Measurements from ENCODE around the gene SNRPA.
"Not testable (repeated sequence)": the region's sequence is repeated elsewhere in the genome, so short reads cannot be mapped to it uniquely, and the experiment has no call there.

SNRPA gene

DNA sequence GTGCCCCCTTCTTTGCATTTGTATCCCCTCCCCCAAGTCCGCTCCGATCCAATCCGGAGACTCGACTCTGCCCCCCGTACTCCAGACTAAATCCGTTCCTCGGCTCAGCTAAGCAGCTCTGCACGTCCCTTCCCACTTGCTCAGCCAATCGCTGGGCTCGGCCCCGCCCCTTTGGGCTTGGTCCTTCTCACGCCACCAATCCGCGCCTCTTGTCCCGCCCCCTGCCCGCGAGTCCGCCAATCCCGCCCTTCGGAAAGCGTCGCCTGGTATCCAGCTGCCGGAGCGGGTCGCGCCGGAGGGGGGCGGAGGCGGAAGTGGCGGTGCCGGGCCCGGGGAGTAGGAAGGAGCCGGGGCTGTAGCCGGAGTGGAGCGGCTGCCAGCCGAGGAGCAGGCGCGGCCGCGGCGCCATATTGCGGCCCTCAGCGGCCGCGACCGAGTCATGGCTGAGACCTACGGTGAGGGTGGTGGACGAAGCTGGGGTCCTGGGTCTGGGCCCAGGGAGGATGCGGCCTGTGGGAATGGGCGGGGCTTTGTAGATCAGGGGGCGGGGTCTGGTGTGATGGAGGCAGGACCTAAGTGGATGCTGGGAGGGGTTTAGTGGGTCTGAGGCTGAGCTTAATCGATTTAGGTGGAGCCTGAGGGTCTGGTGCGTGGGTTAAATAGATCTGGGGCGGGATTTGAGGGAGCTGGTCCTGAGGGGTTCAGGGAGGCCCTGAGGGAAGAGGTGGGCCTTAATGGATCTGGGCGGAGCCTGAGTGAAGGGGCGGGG, 27.1 kb downstream of the SNRPA start, which contains the start of gene RAB4B:
RAB4B (plus strand) TSS at position 311 of the 769 bp plus-strand sequence; CDS start at position 440, 129 bp downstream.
- DNase-seq = peak; percentile 100

DNA sequence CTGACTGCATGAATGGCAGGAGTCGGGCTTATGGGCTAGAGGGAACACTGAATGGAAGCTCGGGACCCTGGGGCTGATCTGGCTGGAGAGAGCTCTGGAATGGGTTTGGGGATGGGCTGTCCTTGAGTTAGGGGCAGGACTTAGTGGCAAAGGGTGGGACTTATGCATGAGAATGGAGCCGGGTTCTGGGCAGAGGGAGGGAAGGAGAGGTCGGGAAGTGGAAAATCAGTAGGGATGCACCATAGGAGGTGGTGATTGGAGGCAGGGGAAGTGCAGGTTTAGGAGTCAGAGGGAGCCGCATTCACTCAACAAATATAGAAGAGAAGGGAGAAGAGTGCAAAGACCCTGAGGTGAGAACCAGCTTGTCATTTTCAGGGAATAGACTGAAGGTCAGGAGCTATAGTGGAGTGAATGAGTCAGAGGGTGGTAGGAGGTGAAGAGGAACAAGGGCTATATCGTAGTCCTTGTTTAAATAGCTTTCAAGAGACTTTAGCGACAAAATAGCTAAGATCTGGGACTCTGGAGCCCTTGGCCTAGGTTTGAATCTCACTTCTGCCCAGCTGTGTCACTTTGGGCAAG, 27.8 kb downstream of the SNRPA start:
- DNase-seq = no peak

DNA sequence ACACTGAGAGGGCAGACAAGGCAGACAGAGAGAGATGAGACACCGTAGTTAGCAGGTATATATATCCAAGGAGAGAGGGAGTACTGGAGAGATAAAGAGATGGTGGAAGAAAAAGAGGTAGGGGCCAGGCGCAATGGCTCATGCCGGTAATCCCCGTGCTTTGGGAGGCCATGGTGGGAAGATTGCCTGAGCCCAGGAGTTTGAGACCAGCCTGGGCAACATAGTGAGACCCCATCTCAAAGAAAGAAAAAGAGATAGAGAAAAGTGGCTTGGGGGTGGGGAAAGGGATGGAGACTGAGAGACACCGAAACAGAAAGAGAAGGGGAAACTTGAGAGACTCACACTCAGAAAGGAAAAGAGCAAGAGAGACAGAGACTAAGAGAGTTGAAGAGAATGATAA, 29.6 kb downstream of the SNRPA start:
- no peak for DNase-seq

DNA sequence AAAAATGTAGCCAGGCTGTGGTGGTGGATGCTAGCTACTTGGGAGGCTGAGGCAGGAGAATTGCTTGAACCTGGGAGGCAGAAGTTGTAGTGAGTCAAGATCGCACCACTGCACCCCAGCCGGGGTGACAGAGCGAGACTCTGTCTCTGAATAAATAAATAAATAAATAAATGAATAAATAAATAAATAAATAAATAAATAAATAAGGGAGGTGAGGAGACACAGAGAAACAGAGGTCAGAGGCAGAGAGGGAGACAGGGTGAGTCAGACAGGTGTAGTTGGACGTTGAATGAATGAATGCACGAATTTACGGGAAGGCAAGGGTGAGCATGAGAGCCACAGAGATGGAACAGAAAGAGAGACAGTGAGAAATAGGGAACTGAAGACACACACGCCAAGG, 30.1 kb downstream of the SNRPA start:
- no peak for DNase-seq

DNA sequence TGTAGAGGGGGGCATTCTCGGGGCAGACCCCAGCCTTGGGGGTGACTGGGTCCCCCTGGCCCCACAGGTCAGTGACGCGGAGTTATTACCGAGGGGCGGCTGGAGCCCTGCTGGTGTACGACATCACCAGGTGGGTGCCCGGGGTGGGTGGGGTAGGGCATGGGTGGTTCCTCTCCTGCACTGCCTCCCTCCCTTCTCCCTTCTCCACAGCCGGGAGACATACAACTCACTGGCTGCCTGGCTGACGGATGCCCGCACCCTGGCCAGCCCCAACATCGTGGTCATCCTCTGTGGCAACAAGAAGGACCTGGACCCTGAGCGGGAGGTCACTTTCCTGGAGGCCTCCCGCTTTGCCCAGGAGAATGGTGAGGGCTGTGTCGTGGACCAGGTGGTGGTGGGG, 32.7 kb downstream of the SNRPA start:
- no peak for DNase-seq

DNA sequence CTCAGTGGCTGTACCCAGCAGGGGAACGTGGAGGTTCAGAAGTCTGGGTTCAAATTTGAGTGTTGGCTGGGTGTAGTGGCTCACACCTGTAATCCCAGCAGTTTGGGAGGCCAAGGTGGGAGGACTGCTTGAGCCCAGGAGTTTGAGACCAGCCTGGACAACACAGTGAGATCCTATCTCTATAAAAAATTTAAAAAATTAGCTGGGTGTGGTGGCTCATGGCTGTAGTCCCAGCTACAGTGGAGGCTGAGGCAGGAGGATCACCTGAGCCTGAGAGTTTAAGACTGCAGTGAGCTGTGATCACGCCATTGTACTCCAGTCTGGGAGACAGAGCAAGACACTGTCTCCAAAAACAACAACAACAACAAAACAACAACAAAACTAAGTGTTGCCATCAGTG, 33.1 kb downstream of the SNRPA start:
- DNase-seq = not testable (repeated sequence)

DNA sequence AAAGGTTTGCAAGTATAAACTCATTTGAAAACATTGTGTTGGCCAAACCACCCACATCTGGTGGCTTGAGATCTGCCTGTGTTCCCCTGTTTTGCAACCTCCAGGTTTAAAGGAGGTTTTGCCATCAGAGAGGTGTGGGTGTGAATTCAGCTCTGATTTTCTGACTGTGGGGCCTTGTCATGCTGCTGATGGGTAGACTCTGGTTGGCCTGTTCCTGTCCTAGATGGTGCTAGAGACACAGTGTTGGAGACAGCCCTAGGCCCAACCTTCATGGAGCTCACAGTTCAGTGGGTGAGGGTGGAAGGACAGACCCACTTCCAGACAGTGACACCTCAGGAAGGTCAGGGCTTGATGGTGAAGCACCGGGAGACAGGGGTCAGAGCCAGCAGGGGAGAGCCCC, 34.5 kb downstream of the SNRPA start:
- no peak for DNase-seq

DNA sequence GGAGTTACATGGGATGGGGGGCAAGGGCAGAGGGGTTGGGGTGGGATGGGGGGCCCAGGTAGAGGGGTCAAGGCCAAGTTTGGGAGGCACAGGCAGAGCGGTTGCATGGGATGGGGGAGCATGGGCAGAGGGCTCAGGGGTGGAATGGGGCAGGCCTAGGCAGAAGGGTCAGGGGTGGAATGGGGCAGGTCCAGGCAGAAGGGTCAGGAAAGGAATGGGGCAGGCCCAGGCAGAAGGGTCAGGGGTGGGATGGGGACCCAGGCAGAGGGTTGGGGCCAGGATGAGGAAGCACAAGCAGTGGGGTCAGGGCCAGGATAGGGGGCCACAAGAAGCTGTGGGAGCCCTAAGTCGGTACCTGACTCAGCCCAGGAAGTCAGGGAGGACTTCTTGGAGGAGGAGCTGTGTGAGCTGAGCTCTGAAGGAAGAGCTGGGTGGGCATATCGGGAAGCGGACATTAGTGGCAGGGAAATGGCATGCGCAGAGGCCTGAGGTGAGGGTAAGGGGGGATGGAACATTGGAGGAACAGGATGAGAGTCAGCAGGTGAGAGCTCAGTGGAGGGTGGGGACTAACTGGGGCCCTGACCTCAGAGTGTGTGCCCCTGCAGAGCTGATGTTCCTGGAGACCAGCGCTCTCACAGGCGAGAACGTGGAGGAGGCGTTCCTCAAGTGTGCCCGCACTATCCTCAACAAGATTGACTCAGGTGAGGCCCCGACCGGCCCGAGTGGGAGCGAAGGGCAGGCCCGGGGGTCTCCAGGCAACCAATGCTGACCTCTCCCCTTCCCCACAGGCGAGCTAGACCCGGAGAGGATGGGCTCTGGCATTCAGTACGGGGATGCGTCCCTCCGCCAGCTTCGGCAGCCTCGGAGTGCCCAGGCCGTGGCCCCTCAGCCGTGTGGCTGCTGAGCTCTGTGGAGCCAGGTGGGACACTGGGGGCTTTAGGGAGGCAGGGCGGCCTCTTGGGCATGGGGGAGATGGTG, 35.3 kb downstream of the SNRPA start:
- DNase-seq = no peak

DNA sequence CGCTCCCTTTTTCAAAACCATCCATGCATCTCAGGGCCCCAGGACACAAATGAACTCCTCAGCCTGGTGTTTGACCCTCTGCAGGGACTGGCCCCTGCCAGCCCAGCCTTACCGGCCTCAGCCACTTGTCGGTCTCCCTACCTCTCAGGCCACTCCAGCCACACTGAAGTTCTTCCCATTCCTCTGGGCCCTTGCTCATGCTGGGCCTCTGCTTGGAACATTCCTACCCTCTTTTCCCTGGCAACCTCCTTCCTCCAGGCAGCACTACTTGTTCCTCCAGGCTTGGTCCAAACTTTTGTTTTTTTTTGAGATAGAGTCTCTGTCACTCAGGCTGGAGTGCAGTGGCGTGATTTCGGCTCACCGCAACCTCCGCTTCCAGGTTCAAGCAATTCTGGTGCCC, 40.3 kb downstream of the SNRPA start:
- DNase-seq = no peak

DNA sequence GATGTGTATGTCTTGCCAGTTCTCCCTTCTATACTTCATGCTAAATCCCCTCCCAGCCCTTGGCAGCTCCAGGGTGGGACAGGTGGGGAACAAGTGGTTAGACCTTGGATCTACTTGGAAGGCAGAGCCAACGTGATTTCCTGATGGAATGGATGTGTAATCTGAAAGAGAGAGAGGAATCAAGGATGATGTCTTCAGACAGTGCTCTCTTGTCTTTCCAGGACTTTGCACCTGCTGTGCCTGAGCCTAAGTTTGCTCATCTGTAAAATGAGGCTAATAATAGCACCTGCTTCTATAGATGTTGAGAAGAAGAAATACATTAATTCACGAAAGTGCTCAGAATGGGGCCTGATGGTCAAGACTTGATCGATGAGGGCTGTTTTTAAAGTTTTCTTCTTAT, 41.0 kb downstream of the SNRPA start:
- DNase-seq = no peak

DNA sequence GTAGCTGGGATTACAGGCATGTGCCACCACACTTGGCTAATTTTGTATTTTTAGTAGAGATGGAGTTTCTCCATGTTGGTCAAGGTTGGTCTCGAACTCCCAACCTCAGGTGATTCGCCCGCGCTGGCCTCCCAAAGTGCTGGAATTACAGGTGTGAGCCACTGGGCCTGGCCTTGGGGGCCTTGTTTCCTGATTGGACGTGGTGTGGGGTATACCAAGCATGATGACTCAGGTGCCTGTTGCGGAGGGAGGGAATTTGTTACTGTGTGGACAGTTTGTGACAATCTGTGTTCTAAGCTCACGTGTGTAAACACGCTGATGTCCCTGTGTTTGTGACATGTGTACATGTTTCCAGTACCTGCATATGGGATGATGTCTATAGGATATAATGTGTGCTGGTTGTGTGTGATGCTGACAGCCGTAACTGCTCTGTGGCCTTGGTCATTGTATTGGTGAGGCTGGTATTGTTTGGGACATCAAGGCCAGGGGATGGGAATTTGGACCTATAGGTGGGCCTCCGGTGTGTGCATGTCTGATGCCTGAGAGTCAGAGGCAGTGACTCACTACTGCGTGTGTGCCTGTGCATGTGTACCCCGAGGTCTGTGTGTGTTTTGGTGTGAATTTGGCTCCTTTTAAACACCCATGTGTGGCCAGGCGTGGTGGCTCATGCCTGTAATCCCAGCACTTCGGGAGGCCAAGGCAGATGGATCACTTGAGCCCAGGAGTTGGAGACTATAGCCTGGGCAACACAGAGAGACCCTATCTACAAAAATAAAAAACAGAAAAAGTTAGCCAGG, 46.4 kb downstream of the SNRPA start:
- DNase-seq = no peak

DNA sequence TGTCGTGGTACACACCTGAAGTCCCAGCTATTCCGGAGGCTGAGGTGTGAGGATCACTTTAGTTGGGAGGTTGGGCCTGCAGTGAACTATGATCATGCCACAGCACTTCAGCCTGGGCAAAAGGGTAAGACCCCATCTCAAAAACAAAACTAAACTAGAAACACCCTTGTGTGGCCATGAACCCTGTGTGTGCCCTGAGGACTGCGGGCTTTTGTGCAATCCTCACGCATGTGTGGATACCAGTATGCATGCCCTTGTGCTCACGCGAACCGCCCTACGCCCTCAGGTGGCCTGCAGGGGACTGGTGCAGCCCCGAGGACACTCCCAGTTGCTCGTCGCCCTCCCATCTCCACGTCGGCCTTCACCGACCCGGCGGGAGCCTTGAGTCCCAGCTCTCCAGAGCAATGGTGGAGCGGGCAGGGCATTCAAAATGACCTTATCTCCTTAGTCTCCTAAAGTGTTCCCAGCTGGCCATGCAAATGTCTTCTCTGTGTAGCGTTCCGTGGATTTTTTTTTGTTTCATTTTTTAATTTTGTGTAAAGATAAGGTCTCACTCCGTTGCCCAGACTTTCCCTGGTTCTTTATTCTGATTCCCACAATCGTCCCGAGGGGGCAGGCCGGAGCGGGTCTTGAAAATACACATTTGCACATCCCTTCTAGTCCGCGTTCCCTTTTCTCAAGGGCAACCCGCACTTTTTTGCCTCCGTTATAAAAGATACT, 47.1 kb downstream of the SNRPA start:
- DNase-seq = peak; percentile 51

DNA sequence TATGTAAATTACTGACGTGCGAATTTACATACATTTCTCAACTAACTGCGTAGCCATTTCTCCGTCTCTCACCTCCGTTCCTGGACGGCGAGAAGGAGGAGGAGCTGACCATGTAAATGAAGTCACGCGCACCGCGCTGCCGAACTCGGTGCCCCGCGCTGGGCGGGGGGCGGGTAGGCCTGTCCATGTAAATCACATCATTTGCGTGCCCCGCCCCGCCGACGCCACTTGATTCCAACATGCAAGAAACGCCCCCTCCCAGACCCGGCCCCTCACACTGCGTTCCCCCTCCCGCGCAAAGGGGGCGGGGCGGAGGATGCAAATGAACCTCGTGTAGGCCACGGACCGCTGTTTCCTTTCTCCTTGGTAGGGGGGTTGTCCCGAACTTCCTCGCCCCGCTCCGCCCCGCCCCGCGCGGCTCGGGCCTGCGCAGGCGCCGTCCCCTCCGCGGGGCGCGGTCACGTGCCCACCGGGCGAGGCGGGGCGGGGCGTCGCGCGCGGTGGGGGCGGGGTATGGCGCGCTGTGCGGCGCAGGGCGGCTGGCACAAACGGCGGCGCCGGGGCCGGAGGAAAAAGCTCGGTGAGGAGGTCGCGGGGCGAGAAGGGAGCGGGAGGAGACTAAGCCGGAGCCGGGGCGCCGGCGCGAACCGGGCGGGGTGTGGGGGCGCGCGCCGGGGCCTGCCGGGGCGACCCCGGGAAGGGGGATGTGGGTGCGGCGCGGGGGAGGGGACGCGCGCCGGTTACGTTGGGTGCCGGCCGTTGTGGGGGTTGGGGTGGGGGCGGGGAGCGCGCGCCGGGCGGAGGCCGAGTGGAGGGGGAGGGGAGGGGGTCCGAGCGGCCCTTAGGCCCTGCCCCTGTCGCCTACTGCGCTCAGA, 47.9 kb downstream of the SNRPA start, which contains the start of gene EGLN2:
EGLN2 (plus strand) TSS at position 509 of the 875 bp plus-strand sequence. CDS start 1,382 bp downstream, outside the sequence.
- peak; percentile 100 for DNase-seq

DNA sequence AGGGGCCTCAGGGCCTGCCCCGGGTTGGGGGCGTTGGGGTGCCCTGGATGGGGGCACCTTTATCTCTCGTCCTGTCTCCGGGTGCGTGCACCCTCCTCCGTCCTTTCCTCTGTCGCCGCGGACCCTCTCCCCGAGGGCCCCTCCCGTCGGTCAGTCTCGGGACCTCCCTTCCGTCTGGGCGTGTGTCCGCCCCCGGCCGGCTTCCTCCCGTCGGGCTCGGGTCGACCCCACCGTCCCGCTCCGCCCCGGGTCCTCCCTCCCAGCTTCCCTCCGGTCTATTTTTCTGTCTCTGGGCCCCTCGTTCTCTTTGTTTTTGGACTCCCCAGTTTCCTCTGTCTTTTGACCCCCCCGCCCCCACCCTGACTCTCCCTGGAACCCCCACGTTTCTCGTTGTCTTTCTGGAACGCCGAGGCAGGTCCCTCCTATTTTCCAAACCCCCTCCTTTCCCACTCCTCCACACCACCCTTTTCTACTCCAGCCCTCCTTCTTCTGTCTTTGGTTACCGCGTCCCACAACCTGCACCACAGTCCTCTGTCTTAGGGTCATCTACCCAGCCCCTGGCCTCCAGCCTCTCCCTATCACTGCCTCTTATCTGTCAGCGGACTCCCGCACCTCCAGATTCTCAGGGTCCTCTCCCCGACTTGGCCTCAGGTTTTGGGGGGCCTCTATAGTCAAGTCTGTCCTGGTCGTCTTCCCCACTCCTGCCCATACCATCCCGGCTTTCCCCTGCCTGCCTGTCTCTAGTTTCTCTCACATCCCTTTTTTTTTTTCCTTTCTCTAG, 48.7 kb downstream of the SNRPA start:
- no peak for DNase-seq

DNA sequence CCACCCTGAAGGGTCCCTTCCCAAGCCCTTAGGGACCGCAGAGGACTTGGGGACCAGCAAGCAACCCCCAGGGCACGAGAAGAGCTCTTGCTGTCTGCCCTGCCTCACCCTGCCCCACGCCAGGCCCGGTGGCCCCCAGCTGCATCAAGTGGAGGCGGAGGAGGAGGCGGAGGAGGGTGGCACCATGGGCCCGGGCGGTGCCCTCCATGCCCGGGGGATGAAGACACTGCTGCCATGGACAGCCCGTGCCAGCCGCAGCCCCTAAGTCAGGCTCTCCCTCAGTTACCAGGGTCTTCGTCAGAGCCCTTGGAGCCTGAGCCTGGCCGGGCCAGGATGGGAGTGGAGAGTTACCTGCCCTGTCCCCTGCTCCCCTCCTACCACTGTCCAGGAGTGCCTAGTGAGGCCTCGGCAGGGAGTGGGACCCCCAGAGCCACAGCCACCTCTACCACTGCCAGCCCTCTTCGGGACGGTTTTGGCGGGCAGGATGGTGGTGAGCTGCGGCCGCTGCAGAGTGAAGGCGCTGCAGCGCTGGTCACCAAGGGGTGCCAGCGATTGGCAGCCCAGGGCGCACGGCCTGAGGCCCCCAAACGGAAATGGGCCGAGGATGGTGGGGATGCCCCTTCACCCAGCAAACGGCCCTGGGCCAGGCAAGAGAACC, 49.5 kb downstream of the SNRPA start:
- no peak for DNase-seq

DNA sequence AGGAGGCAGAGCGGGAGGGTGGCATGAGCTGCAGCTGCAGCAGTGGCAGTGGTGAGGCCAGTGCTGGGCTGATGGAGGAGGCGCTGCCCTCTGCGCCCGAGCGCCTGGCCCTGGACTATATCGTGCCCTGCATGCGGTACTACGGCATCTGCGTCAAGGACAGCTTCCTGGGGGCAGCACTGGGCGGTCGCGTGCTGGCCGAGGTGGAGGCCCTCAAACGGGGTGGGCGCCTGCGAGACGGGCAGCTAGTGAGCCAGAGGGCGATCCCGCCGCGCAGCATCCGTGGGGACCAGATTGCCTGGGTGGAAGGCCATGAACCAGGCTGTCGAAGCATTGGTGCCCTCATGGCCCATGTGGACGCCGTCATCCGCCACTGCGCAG, 50.0 kb downstream of the SNRPA start:
- no peak for DNase-seq

DNA sequence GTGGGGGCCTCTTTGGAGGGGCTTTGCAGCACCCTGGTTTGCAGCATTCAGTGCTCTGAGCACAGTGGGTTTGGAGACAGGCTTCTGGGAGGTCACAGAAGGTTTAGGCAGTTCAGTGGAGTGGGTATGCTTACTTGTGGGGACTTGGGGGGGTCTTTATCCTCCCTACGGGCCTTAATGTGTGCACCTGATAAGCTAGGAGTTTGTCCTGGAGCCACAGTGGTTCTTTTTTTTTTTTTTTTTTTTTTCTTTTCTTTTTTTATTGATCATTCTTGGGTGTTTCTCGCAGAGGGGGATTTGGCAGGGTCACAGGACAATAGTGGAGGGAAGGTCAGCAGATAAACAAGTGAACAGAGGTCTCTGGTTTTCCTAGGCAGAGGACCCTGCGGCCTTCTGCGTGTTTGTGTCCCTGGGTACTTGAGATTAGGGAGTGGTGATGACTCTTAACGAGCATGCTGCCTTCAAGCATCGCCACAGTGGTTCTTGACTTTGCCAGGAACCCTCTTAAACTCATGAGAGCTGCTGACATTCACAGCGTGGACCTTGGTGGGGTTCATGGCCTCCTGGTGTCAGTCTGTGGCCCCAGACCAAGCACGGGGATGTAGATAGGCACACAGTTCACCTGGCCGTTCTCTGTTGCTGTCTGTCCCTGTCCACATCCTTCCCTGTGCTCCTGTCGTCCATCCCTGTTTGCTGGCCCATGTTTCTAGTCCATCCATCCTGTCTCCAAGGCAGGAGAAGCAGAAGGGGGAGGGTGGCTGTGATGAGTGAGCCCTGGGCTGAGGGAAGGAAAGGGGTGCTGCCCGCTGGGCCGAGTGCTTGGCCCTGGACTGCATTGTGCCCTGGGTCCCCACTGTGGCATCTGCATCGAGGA, 50.7 kb downstream of the SNRPA start:
- DNase-seq = no peak

All from fibroblast of skin of scalp (primary cell).